SKM-1 treated with dmso at 0.1 percent for 144 hours (cell line): ENCODE data around the gene MAP7D1.
"Not testable (repeated sequence)": the region's sequence is repeated elsewhere in the genome, so short reads cannot be mapped to it uniquely, and the experiment has no call there.

Source experiments
- DNase-seq: peaks from one replicate; lab custom pipeline; 2025; ENCODE audit not compliant: unreplicated experiment; lab: John Stamatoyannopoulos, UW

Gene MAP7D1

GRCh38 chr1:36199934-36200741, 44.2 kb downstream of the MAP7D1 start:
- no peak for DNase-seq

GRCh38 chr1:36203027-36203553, 47.1 kb downstream of the MAP7D1 start:
- no peak for DNase-seq

- DNase-seq: peak; percentile 78
Measured at GRCh38 chr1:36203554-36204346, 47.8 kb downstream of the MAP7D1 start.

- no peak for DNase-seq
Measured at GRCh38 chr1:36204347-36204909, 48.5 kb downstream of the MAP7D1 start.

- DNase-seq: no peak
Measured at GRCh38 chr1:36206323-36206858, 50.4 kb downstream of the MAP7D1 start.

GRCh38 chr1:36207339-36207738, 51.4 kb downstream of the MAP7D1 start:
- no peak for DNase-seq

GRCh38 chr1:36208978-36209703, 53.2 kb downstream of the MAP7D1 start:
- DNase-seq: peak; percentile 85

GRCh38 chr1:36211307-36211706, 55.3 kb downstream of the MAP7D1 start:
- DNase-seq: no peak

GRCh38 chr1:36211841-36212240, 55.9 kb downstream of the MAP7D1 start:
- DNase-seq: no peak

GRCh38 chr1:36212782-36213181, 56.8 kb downstream of the MAP7D1 start:
- peak; percentile 17 for DNase-seq

- DNase-seq: no peak
Measured at GRCh38 chr1:36217670-36218069, 61.7 kb downstream of the MAP7D1 start.

- not testable (repeated sequence) for DNase-seq
Measured at GRCh38 chr1:36221901-36222300, 65.9 kb downstream of the MAP7D1 start.

- no peak for DNase-seq
Measured at GRCh38 chr1:36222481-36223380, 66.8 kb downstream of the MAP7D1 start.

- DNase-seq: peak; percentile 17
Measured at GRCh38 chr1:36223381-36223995, 67.5 kb downstream of the MAP7D1 start.

GRCh38 chr1:36223996-36224536, 68.1 kb downstream of the MAP7D1 start, which contains the start of gene THRAP3:
TSS of gene THRAP3 (plus strand) at chr1:36224443. CDS start at chr1:36282564, 58,121 bp downstream.
- peak; percentile 99 for DNase-seq

GRCh38 chr1:36224537-36225282, 68.8 kb downstream of the MAP7D1 start:
- DNase-seq: peak; percentile 80

- DNase-seq: no peak
Measured at GRCh38 chr1:36225283-36225899, 69.4 kb downstream of the MAP7D1 start.

GRCh38 chr1:36230279-36230678, 74.3 kb downstream of the MAP7D1 start:
- DNase-seq: not testable (repeated sequence)
